Cardiac fibroblast (primary cell): ENCODE results near the gene PPARG.

Experiments used
- DNase-seq, 2 donors: peaks; one replicate each; pipeline versions ENCODE4 v3.0.0 to v3.0.0-alpha.2; 2010; ENCODE audit warnings: low read depth in 2 of 2
- H3K4me3 ChIP-seq, 2 donors: replicated peaks in 1 of 2; 1 replicate in 1 of 2; 2 replicates in 1 of 2; pipeline ENCODE4 v1.5.1; 2011; ENCODE audit warnings: low read depth in 2 of 2, low read length in 2 of 2, mild to moderate bottlenecking in 2 of 2, moderate library complexity in 1 of 2
- TF ChIP-seq, protein P1 (sequence below): IDR thresholded peaks from one replicate; pipeline ENCODE4 v1.5.1; 2011; ENCODE audit warnings: low read depth, mild to moderate bottlenecking, low read length, inconsistent platforms

Gene PPARG

DNA sequence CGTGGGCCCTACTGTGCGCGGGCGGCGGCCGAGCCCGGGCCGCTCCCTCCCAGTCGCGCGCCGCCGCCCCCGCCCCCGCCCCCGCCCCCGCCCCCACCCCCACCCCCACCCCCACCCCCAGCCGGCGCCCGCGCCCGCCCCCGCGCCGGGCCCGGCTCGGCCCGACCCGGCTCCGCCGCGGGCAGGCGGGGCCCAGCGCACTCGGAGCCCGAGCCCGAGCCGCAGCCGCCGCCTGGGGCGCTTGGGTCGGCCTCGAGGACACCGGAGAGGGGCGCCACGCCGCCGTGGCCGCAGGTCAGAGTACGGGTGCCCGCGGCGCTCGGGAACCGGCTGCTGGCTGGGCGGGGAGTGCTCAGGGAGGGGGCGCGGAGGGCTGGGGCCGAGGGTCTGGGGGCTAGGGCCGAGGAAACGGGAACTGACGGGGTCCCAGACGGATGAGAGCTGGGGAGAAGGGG is 1.1 kb upstream of the PPARG start:
- peak overlapping the region; percentile 83 to 93 for H3K4me3 ChIP-seq
- DNase-seq, result peak; percentile 31 to 67
- TF ChIP-seq, protein P1, sequence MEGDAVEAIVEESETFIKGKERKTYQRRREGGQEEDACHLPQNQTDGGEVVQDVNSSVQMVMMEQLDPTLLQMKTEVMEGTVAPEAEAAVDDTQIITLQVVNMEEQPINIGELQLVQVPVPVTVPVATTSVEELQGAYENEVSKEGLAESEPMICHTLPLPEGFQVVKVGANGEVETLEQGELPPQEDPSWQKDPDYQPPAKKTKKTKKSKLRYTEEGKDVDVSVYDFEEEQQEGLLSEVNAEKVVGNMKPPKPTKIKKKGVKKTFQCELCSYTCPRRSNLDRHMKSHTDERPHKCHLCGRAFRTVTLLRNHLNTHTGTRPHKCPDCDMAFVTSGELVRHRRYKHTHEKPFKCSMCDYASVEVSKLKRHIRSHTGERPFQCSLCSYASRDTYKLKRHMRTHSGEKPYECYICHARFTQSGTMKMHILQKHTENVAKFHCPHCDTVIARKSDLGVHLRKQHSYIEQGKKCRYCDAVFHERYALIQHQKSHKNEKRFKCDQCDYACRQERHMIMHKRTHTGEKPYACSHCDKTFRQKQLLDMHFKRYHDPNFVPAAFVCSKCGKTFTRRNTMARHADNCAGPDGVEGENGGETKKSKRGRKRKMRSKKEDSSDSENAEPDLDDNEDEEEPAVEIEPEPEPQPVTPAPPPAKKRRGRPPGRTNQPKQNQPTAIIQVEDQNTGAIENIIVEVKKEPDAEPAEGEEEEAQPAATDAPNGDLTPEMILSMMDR, result no peak

GRCh38 chr3:12289524-12289923 is 654 bp downstream of the PPARG start:
- no peak for DNase-seq
- TF ChIP-seq, protein P1, result no peak
- H3K4me3 ChIP-seq, result peak overlapping the region; percentile 83 to 93

DNA sequence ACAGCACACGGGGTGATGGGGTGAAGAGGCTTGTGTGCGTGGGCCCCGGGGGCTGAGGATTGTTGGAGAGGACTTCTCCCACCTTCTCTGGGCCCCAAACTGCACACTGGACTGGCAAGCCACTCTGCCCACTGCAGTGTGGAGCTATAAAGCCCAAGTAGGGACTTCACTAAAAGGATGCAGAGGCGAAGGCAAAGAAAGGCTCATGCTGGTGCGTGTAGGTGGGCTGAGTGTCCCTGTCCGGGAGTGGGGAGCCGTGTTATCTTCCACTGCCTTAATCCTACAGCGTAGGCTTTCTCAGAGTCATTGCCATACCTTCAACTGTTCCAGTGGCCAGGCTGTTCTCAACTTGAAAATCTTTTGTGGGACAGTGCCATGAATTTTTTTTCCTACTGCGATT is 3.9 kb downstream of the PPARG start:
- TF ChIP-seq, protein P1, result no peak
- no peak overlapping the region for H3K4me3 ChIP-seq
- DNase-seq, result no peak

DNA sequence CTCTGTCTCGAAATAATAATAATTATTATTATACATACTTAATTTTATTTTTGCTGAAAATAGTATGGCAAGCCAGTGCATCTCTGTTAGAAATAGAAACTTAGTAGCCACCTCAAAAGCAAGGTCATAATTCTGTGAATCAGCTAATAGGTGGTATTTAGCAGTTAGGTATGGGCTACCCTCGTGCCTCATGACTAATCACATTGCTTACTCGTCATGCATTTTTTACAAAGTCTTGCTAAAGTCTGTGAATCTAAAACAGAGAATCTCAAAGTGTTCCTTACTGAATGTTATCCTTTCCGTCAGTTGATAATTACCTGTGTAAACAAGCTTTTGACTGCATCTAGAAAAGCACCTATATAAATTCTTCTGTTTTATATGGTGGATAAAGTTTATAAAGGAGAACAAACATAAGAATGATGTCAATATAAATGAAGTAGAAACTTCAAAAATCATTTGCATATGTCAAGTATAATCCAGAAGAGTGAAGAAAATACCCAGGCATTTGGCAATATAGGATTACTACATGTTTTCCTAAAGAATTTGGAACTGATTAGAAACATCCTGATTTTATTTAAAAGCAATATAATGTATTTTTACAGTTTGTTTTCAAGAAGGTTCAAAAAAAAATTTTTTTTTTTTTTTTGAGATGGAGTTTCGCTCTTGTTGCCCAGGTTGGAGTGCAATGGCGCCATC is 6.2 kb downstream of the PPARG start:
- TF ChIP-seq, protein P1, result no peak
- DNase-seq, result peak; percentile 60 to 90
- no peak overlapping the region for H3K4me3 ChIP-seq

GRCh38 chr3:12296511-12296910 is 7.6 kb downstream of the PPARG start:
- no peak for DNase-seq
- TF ChIP-seq, protein P1, result no peak
- no peak overlapping the region for H3K4me3 ChIP-seq

DNA sequence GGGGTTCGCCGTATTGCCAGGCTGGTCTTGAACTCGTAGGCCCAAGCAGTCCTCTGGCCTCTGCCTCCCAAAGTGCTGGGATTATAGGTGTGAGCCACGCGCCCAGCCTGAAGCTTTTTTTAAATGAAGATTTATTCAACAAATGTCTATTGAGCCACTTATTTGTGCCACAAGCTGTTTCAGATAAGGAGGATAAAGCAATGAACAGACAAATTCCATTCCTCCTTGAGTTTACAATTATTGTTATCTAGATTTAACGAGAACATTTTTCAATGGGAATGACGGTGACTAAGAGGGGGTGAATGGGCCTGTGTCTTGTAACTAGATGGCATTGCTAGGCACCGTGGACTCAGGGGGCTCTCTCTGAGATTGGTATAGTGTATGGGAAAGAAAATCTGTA is 10.2 kb downstream of the PPARG start:
- TF ChIP-seq, protein P1, result no peak
- DNase-seq, result peak in 1 of 2 donors; percentile 41
- H3K4me3 ChIP-seq, result no peak overlapping the region

DNA sequence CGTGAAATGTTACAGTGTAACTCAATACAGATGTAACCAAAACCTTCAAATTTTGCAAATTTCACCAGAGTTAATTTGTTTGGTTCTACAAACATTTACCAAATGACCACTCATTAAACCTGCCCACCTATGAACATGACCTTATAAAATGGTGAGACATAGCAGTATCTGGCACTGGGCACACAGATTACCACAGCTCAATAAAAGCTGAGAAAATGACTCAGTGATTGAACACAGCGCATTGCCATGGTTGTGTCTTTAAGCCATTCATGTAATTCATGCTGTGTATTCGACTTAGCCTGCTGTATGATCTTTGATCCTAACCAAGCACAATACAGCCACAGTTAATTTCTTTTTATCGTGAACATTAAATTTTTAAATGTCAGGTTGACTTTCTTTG is 11.3 kb downstream of the PPARG start:
- TF ChIP-seq, protein P1, result no peak
- H3K4me3 ChIP-seq, result no peak overlapping the region
- DNase-seq, result peak in 1 of 2 donors; percentile 38
